Measurements from ENCODE around the gene SLC27A6. TPM values are rescaled to one million over a fixed set of nuclear protein-coding genes. Genes with fewer than 3 reads are reported as not detected.

Gene SLC27A6
- total and polyA plus RNA-seq, 7 donors: 0.08 to 0.44 (median 0.18) TPM; not detected in 1

GRCh38 chr5:128988476-128988875, 23.2 kb downstream of the SLC27A6 start:
- 83 to 88% (median 83%) methylated on average over 1 of the region's 1 CpG for WGBS, 3 donors
- ATAC-seq: no peak
- intact Hi-C loops (cut with DNase I): no loop called here

GRCh38 chr5:129001841-129002526, 36.7 kb downstream of the SLC27A6 start:
- no peaks in the 10 kb centered on the region for H3K4me1 ChIP-seq
- H3K36me3 ChIP-seq (ENCODE audit: insufficient read depth in 1 of 2, low read depth in 1 of 2): no peaks in the 10 kb centered on the region
- no peak overlapping the region for H3K4me3 ChIP-seq
- H3K9me3 ChIP-seq: no peaks in the 10 kb centered on the region
- TF ChIP-seq CTCF (IDR thresholded peaks at IDR 0.05): no peak
- intact Hi-C loops (cut with DNase I): no loop called here
- 44 to 57% (median 54%) methylated on average over 5 of the region's 5 CpGs for WGBS, 3 donors
- DNase-seq: no peak
- no peak overlapping the region for H3K27ac ChIP-seq
- ATAC-seq: no peak
- no peaks in the 10 kb centered on the region for H3K27me3 ChIP-seq (ENCODE audit: insufficient read depth in 3 of 3, low read length in 2 of 3)

More at GRCh38 chr5:128988476-128988875, 23.2 kb downstream of the SLC27A6 start:
- H3K9me3 ChIP-seq: no peaks in the 10 kb centered on the region
- no peaks in the 10 kb centered on the region for H3K36me3 ChIP-seq (ENCODE audit: insufficient read depth in 1 of 2, low read depth in 1 of 2)
- no peak overlapping the region for H3K27ac ChIP-seq
- DNase-seq: no peak
- TF ChIP-seq CTCF (IDR thresholded peaks at IDR 0.05): no peak
- H3K27me3 ChIP-seq (ENCODE audit: insufficient read depth in 3 of 3, low read length in 2 of 3): no peaks in the 10 kb centered on the region
- no peaks in the 10 kb centered on the region for H3K4me1 ChIP-seq
- no peak overlapping the region for H3K4me3 ChIP-seq

GRCh38 chr5:129002527-129002842, 37.2 kb downstream of the SLC27A6 start:
- Histone ChIP-seq H3K4me3 (no peak overlapping the region), H3K36me3 (ENCODE audit: insufficient read depth in 1 of 2, low read depth in 1 of 2) (no peaks in the 10 kb centered on the region), H3K9me3 (no peaks in the 10 kb centered on the region), H3K4me1 (no peaks in the 10 kb centered on the region), H3K27me3 (ENCODE audit: insufficient read depth in 3 of 3, low read length in 2 of 3) (no peaks in the 10 kb centered on the region), H3K27ac (no peak overlapping the region)
- WGBS, 3 donors: 60 to 71% (median 68%) methylated on average over 2 of the region's 2 CpGs
- TF ChIP-seq CTCF (IDR thresholded peaks at IDR 0.05): no peak
- intact Hi-C loops (cut with DNase I): no loop called here
- DNase-seq: no peak
- no peak for ATAC-seq

- WGBS, 3 donors: 87 to 98% (median 93%) methylated on average over 2 of the region's 2 CpGs
- DNase-seq: no peak
- ATAC-seq: no peak
Measured at GRCh38 chr5:129003232-129003631, 37.9 kb downstream of the SLC27A6 start.

More at GRCh38 chr5:129003232-129003631, 37.9 kb downstream of the SLC27A6 start:
- no peaks in the 10 kb centered on the region for H3K4me1 ChIP-seq
- H3K4me3 ChIP-seq: no peak overlapping the region
- intact Hi-C loops (cut with DNase I): no loop called here
- H3K36me3 ChIP-seq (ENCODE audit: insufficient read depth in 1 of 2, low read depth in 1 of 2): no peaks in the 10 kb centered on the region
- no peaks in the 10 kb centered on the region for H3K9me3 ChIP-seq
- H3K27ac ChIP-seq: no peak overlapping the region
- no peaks in the 10 kb centered on the region for H3K27me3 ChIP-seq (ENCODE audit: insufficient read depth in 3 of 3, low read length in 2 of 3)
- no peak for TF ChIP-seq CTCF (IDR thresholded peaks at IDR 0.05)
